ENCODE data around the gene RPRD1B.

Gene RPRD1B

DNA sequence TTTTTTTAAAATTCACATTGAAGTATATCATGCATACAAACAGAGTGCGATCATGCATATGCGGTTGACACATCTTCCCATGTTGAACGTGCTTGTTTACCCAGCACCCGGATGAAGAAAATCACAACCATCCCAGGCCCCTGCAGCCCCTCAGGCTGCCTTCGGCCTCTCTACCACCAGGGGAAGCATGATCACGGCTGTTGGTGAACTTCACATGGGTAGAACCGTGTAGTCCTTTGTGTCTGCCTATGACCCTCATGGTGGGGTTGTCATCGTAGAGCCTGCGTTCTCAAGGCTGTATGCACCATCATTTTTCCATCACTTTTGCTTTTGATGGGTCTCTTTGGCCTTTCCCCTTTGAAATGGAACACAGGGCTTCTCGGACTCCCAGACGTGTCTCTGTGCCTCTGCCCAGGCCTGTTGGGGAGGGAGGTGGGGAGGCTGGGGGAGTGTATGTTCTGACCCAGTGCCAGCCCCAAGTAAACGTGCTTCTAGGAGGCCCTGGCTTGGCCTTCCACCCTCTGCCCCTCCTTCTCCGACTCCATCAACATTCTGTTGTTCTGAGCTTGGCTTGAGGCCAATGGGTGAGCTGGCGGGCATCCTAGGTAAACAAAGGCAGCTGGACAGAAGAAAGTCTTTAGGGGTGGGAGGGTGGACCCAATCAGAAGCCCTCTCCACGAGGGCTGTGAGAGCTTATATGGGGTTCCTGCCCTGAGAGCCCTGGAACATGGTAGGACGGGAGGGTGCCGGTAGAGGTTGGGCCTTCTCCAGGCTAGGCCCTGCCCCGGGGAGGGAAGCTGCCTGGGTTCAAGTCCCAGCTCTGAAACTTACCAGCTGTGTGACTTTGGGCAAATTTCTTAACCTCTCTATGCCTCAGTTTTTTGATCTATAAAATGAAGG lies 91.9 kb downstream of the RPRD1B start:
- DNase-seq (ENCODE audit: insufficient read length, low spot score) (no peak), FAIRE-seq (no peak)
- no peak for TF ChIP-seq TAF1 (IDR thresholded peaks at IDR 0.05; ENCODE audit: low read depth, low read length)
- TF ChIP-seq SPI1 (IDR thresholded peaks at IDR 0.05; ENCODE audit: low read depth, low read length), result no peak
- no peak for TF ChIP-seq POLR2A (IDR thresholded peaks at IDR 0.05; ENCODE audit: low read depth, low read length)
- TF ChIP-seq POLR2AphosphoS5 (IDR thresholded peaks at IDR 0.05; ENCODE audit: low read depth, low read length), result no peak
- no peak for TF ChIP-seq POU2F2 (IDR thresholded peaks at IDR 0.05; ENCODE audit: low read depth, low read length)
- TF ChIP-seq PAX5 (IDR thresholded peaks at IDR 0.05; ENCODE audit: insufficient read depth, low read length, severe bottlenecking), result no peak

DNA sequence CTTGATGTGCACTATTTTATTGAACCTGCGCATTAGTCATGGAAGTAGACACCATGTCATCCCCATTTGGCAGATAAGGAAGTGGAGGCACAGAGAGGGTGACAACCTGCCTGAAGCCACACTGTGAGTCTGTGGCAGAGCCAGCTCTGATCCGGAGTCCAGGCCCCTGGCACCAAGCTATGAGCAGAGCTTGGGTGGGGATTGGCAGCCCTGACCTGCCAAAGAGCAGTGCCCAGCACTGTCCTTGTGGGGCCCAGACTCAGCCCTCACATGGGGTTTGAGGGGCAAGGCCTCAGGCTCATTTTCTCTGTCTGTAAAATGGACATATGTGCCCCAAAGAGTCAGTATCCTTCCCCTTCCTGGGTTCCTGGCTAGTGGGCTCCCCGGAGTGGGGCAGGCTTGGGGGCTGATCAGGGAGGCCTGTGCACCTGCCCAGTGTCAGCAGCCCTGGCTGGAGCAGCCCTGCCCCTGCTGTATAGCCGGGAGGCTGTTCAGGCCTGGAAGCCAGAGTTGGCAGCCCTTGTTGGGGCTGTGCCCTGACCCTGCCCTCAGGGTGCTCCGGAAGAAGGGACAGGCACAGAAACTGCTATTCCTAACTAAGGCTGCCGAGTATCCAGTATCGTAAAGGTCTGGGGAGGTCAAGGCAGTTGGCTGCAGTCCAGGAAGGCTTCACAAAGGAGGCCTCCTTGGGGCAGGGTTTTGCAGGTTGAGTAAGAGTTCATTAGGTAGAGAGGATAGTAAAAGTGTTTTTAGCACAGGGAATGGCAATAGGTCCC lies 92.8 kb downstream of the RPRD1B start:
- no peak for DNase-seq (ENCODE audit: insufficient read length, low spot score)
- no peak for FAIRE-seq
- no peak for TF ChIP-seq POLR2AphosphoS5 (IDR thresholded peaks at IDR 0.05; ENCODE audit: low read depth, low read length)
- TF ChIP-seq SPI1 (IDR thresholded peaks at IDR 0.05; ENCODE audit: low read depth, low read length), result no peak
- TF ChIP-seq PAX5 (IDR thresholded peaks at IDR 0.05; ENCODE audit: insufficient read depth, low read length, severe bottlenecking), result no peak
- TF ChIP-seq POU2F2 (IDR thresholded peaks at IDR 0.05; ENCODE audit: low read depth, low read length), result no peak
- no peak for TF ChIP-seq TAF1 (IDR thresholded peaks at IDR 0.05; ENCODE audit: low read depth, low read length)
- TF ChIP-seq POLR2A (IDR thresholded peaks at IDR 0.05; ENCODE audit: low read depth, low read length), result no peak

DNA sequence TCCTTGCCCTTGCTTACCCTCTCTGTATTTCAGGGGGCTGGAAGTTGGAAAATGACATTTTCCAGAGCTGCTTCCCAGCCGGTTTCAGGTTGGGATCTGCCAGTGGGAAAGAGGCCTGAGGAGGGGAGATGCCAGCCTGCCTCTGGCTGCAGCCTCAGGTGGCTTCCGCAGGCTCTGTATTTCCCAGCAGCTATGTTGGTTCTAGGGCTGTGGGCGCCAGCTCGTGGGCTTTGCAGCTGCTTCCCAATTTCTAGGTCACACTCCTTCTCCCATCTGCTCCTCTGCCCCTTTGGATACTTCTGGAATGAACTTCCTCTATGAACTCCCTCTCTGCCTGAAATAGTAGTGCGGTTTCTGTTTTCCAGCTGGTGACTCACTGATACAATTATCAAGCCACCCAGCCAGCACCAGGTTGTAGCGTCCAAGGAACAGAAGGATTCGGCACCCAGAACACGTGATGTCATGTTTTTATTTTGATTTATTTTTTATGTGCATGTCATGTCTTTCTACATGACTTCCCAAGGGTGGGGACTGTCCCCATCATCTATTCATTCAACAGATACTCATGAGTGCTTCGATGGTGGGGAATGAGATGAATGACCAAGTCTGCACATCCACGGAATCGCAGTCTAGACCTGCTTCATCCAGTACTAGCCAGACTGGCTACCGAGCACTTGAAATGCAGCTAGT lies 93.5 kb downstream of the RPRD1B start:
- TF ChIP-seq POLR2A (IDR thresholded peaks at IDR 0.05; ENCODE audit: low read depth, low read length) (no peak), SPI1 (IDR thresholded peaks at IDR 0.05; ENCODE audit: low read depth, low read length) (no peak), PAX5 (IDR thresholded peaks at IDR 0.05; ENCODE audit: insufficient read depth, low read length, severe bottlenecking) (no peak), POLR2AphosphoS5 (IDR thresholded peaks at IDR 0.05; ENCODE audit: low read depth, low read length) (no peak), TAF1 (IDR thresholded peaks at IDR 0.05; ENCODE audit: low read depth, low read length) (no peak), POU2F2 (IDR thresholded peaks at IDR 0.05; ENCODE audit: low read depth, low read length) (no peak)
- no peak for FAIRE-seq
- DNase-seq (ENCODE audit: insufficient read length, low spot score), result no peak

DNA sequence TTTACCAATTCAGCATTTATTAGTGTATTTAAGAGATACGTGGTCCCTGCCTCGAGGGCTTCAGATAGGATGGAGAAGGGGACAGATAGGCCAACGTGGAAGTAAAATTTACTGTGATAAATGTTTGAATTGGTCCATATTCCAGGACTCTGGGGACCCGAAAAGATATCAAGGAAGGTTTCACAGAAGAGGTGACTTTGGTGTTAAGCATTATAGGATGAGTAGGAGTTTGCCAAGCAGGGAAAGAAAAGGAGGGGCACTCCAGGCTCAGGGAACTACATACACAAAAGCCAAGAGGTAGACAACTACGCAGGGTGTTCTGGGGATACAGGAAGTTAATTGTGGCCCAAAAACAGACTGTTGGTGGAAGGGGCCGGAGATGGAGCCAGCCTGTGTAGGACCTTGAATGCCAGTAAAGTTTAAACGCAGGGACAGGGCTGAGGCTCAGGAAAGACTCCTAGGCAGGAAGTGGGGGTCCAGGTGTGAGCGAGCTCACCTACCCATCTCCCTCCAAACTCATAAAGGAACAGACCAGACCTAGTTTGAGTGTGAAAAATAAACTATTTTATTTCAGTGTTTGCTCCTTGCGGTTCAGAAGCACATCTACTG lies 94.5 kb downstream of the RPRD1B start:
- no peak for FAIRE-seq
- TF ChIP-seq TAF1 (IDR thresholded peaks at IDR 0.05; ENCODE audit: low read depth, low read length) (no peak), POLR2A (IDR thresholded peaks at IDR 0.05; ENCODE audit: low read depth, low read length) (no peak), POU2F2 (IDR thresholded peaks at IDR 0.05; ENCODE audit: low read depth, low read length) (no peak), POLR2AphosphoS5 (IDR thresholded peaks at IDR 0.05; ENCODE audit: low read depth, low read length) (no peak), PAX5 (IDR thresholded peaks at IDR 0.05; ENCODE audit: insufficient read depth, low read length, severe bottlenecking) (no peak), SPI1 (IDR thresholded peaks at IDR 0.05; ENCODE audit: low read depth, low read length) (no peak)
- DNase-seq (ENCODE audit: insufficient read length, low spot score), result no peak

DNA sequence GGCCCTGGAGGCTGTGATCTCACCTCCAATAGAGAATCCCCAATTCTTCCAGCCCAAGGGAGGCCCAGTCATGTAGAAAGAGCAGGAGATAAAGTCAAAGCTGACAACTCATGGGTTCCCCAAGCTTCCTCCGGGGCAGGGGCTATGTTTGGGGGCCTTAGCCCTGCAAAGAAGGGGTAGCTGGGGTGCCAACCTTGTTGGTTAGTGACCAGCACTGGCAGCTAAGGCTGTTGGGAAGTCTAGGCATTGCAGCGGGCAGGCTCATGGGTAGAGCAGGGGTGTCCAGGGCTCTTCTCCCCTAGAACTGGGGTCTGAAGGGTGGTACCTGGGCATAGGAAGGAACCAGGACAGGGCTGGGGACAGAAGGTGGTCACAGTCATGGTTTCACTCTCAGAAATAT lies 95.1 kb downstream of the RPRD1B start:
- no peak for FAIRE-seq
- TF ChIP-seq POU2F2 (IDR thresholded peaks at IDR 0.05; ENCODE audit: low read depth, low read length) (no peak), PAX5 (IDR thresholded peaks at IDR 0.05; ENCODE audit: insufficient read depth, low read length, severe bottlenecking) (no peak), POLR2AphosphoS5 (IDR thresholded peaks at IDR 0.05; ENCODE audit: low read depth, low read length) (no peak), TAF1 (IDR thresholded peaks at IDR 0.05; ENCODE audit: low read depth, low read length) (no peak), SPI1 (IDR thresholded peaks at IDR 0.05; ENCODE audit: low read depth, low read length) (no peak), POLR2A (IDR thresholded peaks at IDR 0.05; ENCODE audit: low read depth, low read length) (no peak)
- DNase-seq (ENCODE audit: insufficient read length, low spot score), result no peak

DNA sequence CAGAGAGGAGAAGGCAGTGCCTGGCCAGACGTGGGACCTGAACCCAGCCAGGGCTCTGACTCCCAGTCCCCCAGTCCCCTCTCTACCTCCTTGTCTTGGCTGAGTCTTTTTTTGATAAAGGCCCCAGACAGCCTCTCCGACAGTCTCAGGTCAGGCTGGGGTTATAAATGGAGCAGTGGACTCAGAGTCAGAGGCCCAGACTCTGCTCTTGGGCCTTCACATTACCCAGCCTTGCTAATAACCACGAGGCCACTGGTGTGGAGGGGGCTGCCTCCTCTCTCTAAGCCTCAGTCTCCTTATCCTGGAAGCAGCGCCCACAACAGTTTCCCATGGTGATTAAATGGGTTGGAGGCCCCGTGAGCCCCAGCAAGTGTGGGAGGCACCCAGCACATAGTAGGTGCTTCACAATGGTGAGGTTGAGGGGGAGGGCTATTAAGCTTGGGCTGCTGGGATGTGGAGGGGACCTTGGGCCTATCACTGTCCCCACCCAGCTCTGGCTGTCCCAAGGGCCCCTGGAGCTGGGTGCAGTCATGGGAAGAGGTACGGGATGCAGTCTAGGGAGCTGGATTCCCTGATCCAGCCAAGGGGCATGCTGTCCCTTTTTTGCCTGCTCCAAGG lies 95.8 kb downstream of the RPRD1B start:
- DNase-seq (ENCODE audit: insufficient read length, low spot score), result no peak
- no peak for FAIRE-seq
- TF ChIP-seq POLR2A (IDR thresholded peaks at IDR 0.05; ENCODE audit: low read depth, low read length) (no peak), TAF1 (IDR thresholded peaks at IDR 0.05; ENCODE audit: low read depth, low read length) (no peak), PAX5 (IDR thresholded peaks at IDR 0.05; ENCODE audit: insufficient read depth, low read length, severe bottlenecking) (no peak), POLR2AphosphoS5 (IDR thresholded peaks at IDR 0.05; ENCODE audit: low read depth, low read length) (no peak), POU2F2 (IDR thresholded peaks at IDR 0.05; ENCODE audit: low read depth, low read length) (no peak)

DNA sequence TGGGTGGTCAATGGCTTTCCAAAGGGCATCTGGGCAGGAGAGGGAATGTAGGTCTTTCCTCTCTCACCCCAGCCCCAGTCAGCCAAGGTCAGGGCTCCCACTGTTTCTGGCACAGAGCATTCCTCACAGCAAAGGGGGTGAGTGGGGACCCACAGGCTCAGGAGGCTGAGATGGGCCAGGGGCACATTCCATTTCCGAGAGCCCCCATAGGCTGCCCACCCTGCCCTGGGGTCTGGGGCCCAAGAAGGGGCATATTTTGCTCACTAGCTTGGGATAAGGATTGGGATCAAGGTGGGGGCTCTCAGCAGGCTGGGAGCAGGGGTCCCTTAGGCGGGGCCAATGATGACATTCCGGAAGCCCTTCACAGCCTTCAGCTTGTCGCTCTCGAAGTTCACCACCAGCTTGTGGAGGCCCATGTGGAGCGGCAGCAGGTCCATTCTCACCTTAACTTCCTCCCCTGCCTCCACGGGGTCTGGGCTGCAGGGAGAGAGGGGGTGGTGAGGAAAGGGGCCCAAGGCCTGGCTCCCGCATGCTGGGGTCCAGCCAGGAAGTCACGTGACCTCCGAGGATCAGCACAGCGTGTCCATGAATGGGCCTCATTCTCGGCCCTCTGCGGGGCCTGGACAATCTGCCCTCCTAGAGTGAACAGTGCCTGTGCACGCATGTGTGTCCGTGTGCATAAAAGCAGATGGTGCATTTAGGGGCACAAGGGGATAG lies 96.5 kb downstream of the RPRD1B start:
- TF ChIP-seq SPI1 (IDR thresholded peaks at IDR 0.05; ENCODE audit: low read depth, low read length) (no peak), POLR2AphosphoS5 (IDR thresholded peaks at IDR 0.05; ENCODE audit: low read depth, low read length) (no peak), POLR2A (IDR thresholded peaks at IDR 0.05; ENCODE audit: low read depth, low read length) (no peak), POU2F2 (IDR thresholded peaks at IDR 0.05; ENCODE audit: low read depth, low read length) (no peak), TAF1 (IDR thresholded peaks at IDR 0.05; ENCODE audit: low read depth, low read length) (no peak)
- DNase-seq (ENCODE audit: insufficient read length, low spot score) (no peak), FAIRE-seq (no peak)
